IMR-90 (cell line): Measurements from ENCODE around the gene SLC4A3. TPM values are rescaled to one million over a fixed set of nuclear protein-coding genes. Genes with fewer than 3 reads are reported as not detected.

ENCODE experiments used
- ATAC-seq: fragments of 200-7000 bp; cut with Tn5 transposase; 2 replicates; pipeline ENCODE4 v1.9.1; 2020; ENCODE audit warnings: low read depth, mild to moderate bottlenecking, moderate library complexity
- BruUV-seq: library from RNA; stranded (reverse); fragments of 400-500 nt; replicated peaks from 2 replicates; lab custom pipeline; 2021; lab: Mats Ljungman, UMichigan
- CTCF ChIA-PET: fragments of 300-600 bp; formaldehyde crosslinking; extraction: SDS; loops from one replicate; lab custom pipeline; 2021; ENCODE audit warnings: antibody characterized with exemption; lab: Yijun Ruan, JAX
- POLR2A ChIA-PET: fragments of 300-600 bp; sonication (Branson Sonifier 250); formaldehyde crosslinking; loops from one replicate; lab custom pipeline; 2022; ENCODE audit warnings: antibody characterized with exemption; ENCODE audit not compliant: unreplicated experiment; lab: Charles Lee
- DNase-seq: peaks from one replicate; pipeline ENCODE4 v3.0.0; 2013
- H2AFZ ChIP-seq: replicated peaks from 2 replicates; pipeline ENCODE3; 2013; ENCODE audit warnings: low read length, mild to moderate bottlenecking; ENCODE audit not compliant: poor library complexity
- H2AK5ac ChIP-seq: 2 replicates; pipeline ENCODE4 v1.6.1; 2013; ENCODE audit warnings: low read depth, low read length, inconsistent platforms
- H2AK9ac ChIP-seq: replicated peaks from 2 replicates; pipeline ENCODE3; 2013; ENCODE audit warnings: mild to moderate bottlenecking, low read depth, low read length, moderate library complexity; ENCODE audit not compliant: poor library complexity
- H2BK120ac ChIP-seq: 2 replicates; pipeline ENCODE4 v1.6.1; 2013; ENCODE audit warnings: low read depth, low read length, inconsistent platforms
- H2BK15ac ChIP-seq: 3 replicates; pipeline ENCODE4 v1.6.1; 2013; ENCODE audit warnings: low read depth, low read length, inconsistent platforms
- H2BK20ac ChIP-seq: 2 replicates; pipeline ENCODE4 v1.6.1; 2013; ENCODE audit warnings: low read depth, mild to moderate bottlenecking, inconsistent platforms, low read length, moderate library complexity
- H2BK5ac ChIP-seq: 2 replicates; pipeline ENCODE4 v1.6.1; 2013; ENCODE audit warnings: mild to moderate bottlenecking, low read depth, low read length, inconsistent platforms; ENCODE audit not compliant: poor library complexity, severe bottlenecking
- H3K14ac ChIP-seq: replicated peaks from 2 replicates; pipeline ENCODE4 v1.6.1; 2013; ENCODE audit warnings: low read depth, low read length, inconsistent platforms
- H3K18ac ChIP-seq: 2 replicates; pipeline ENCODE4 v1.6.1; 2013; ENCODE audit warnings: low read depth, low read length, control low read depth
- H3K23ac ChIP-seq: 2 replicates; pipeline ENCODE4 v1.6.1; 2013; ENCODE audit warnings: low read depth, low read length, inconsistent platforms
- H3K27ac ChIP-seq: 2 replicates; pipeline ENCODE4 v1.5.1; 2013; ENCODE audit warnings: mild to moderate bottlenecking, control low read depth, low read length; ENCODE audit not compliant: insufficient read depth
- H3K27me3 ChIP-seq: 2 replicates; pipeline ENCODE4 v1.6.1; 2013; ENCODE audit warnings: low read length; ENCODE audit not compliant: control insufficient read depth, insufficient read depth
- H3K36me3 ChIP-seq: 2 replicates; pipeline ENCODE4 v1.6.1; 2013; ENCODE audit warnings: low read length, mixed read lengths; ENCODE audit not compliant: control insufficient read depth, insufficient read depth
- H3K4ac ChIP-seq: 2 replicates; pipeline ENCODE4 v1.6.1; 2013; ENCODE audit warnings: low read depth, low read length, inconsistent platforms
- H3K4me1 ChIP-seq: 2 replicates; pipeline ENCODE4 v1.6.1; 2013; ENCODE audit warnings: low read length, mixed read lengths; ENCODE audit not compliant: control insufficient read depth, insufficient read depth
- H3K4me2 ChIP-seq: 2 replicates; pipeline ENCODE4 v1.6.1; 2013; ENCODE audit warnings: low read depth, mild to moderate bottlenecking, control low read depth, low read length, moderate library complexity
- H3K4me3 ChIP-seq: 2 replicates; pipeline ENCODE4 v1.5.1; 2013; ENCODE audit warnings: low read depth, mild to moderate bottlenecking, control low read depth, low read length, moderate library complexity; ENCODE audit not compliant: insufficient read depth
- H3K56ac ChIP-seq: 2 replicates; pipeline ENCODE4 v1.6.1; 2013; ENCODE audit warnings: low read length, inconsistent platforms; ENCODE audit not compliant: insufficient read depth; ENCODE audit errors: extremely low read depth
- H3K79me1 ChIP-seq, 2 experiments: 2 replicates each; pipeline ENCODE4 v1.6.1; 2013; ENCODE audit warnings: low read length in 2 of 2, inconsistent platforms in 1 of 2, low read depth in 1 of 2
- H3K9ac ChIP-seq: 2 replicates; pipeline ENCODE4 v1.6.1; 2013; ENCODE audit warnings: low read depth, low read length, control low read depth
- H3K9me1 ChIP-seq: 2 replicates; pipeline ENCODE4 v1.6.1; 2013; ENCODE audit warnings: low read length, inconsistent platforms; ENCODE audit not compliant: insufficient read depth
- H3K9me3 ChIP-seq: 2 replicates; pipeline ENCODE4 v1.6.1; 2013; ENCODE audit warnings: low read length; ENCODE audit not compliant: control insufficient read depth, insufficient read depth
- H4K20me1 ChIP-seq: 2 replicates; pipeline ENCODE4 v1.6.1; 2013; ENCODE audit warnings: low read length, inconsistent platforms; ENCODE audit not compliant: insufficient read depth
- H4K5ac ChIP-seq: 2 replicates; pipeline ENCODE4 v1.6.1; 2013; ENCODE audit warnings: mild to moderate bottlenecking, low read depth, low read length, control low read depth
- H4K8ac ChIP-seq, 2 experiments: 2 replicates each; pipeline ENCODE4 v1.6.1; 2013; ENCODE audit warnings: low read depth in 2 of 2, low read length in 2 of 2, control low read depth in 1 of 2, inconsistent platforms in 1 of 2
- H4K91ac ChIP-seq: 2 replicates; pipeline ENCODE4 v1.6.1; 2013; ENCODE audit warnings: low read depth, low read length, inconsistent platforms; ENCODE audit not compliant: insufficient read depth
- POLR2A ChIP-seq: IDR thresholded peaks from 2 replicates; pipeline ENCODE4 v1.6.1; 2012; ENCODE audit warnings: mild to moderate bottlenecking, low read depth, low read length
- RAD21 ChIP-seq: IDR thresholded peaks from 2 replicates; pipeline ENCODE4 v1.6.1; 2012; ENCODE audit warnings: low read length, improper control_type of control experiment
- WGBS, 2 experiments: methylation state at CpG; one replicate each; pipeline versions ENCODE4 v1.1.5 to v1.1.7; 2013; ENCODE audit warnings: missing lambda C conversion rate in 2 of 2; ENCODE audit not compliant: insufficient read length in 1 of 2; ENCODE audit errors: extremely low coverage in 2 of 2; 5-methylcytosine and 5-hydroxymethylcytosine counted together
- dilution Hi-C: fragments of 300-500 bp; cut with HindIII; formaldehyde crosslinking; loops from one replicate; pipeline ENCODE4 v1.14.3; 2018; ENCODE audit warnings: low sequenced_read_pairs; ENCODE audit not compliant: unreplicated experiment
- in situ Hi-C: fragments of 300-500 bp; cut with MboI; formaldehyde crosslinking; loops from 3 replicates; pipeline ENCODE4 v1.14.3; 2019; ENCODE audit warnings: low sequenced_read_pairs, inconsistent platforms, mixed read lengths
- intact Hi-C: fragments of 100-400 bp; cut with micrococcal nuclease; formaldehyde crosslinking; loops from 2 replicates; pipeline ENCODE4 v1.10.0; 2022
- polyA plus RNA-seq, 3 experiments: library from polyadenylated mRNA; depleted of rRNA; stranded (reverse); fragments of >200 nt; gene quantifications; 2 replicates each; pipeline ENCODE4 v1.2.3, GENCODE V29; 2012; ENCODE audit warnings: low replicate concordance in 1 of 3
- total RNA-seq: library from RNA; depleted of rRNA; stranded (reverse); fragments of >200 nt; gene quantifications from 2 replicates; pipeline ENCODE4 v1.2.3, GENCODE V29; 2012

SLC4A3 gene
- total and polyA plus RNA-seq, 2 of the 4 experiments (the other 2 are of a cell fraction): 0.90 to 6.1 TPM

- Histone ChIP-seq H3K36me3 (no peaks in the 10 kb centered on the region; the same call in 1 of the 2 replicates), H4K20me1 (no peaks in the 10 kb centered on the region), H3K79me1 (no peaks in the 10 kb centered on the region), H3K56ac (no peak overlapping the region), H3K4me1 (peaks cover 12% of the 10 kb centered on the region), H2AK5ac (0 out of 2 replicates have a peak overlapping the region, but pooled peaks have one; percentile 50), H4K5ac (no peak overlapping the region), H3K27ac (no peak overlapping the region), H2BK5ac (no peak overlapping the region), H3K9ac (no peak overlapping the region), H4K8ac (no peak overlapping the region), H3K4ac (peak overlapping the region; percentile 33; the same call in 1 of the 2 replicates), H3K4me2 (no peak overlapping the region), H2AFZ (peak overlapping the region; percentile 74), H3K4me3 (no peak overlapping the region), H3K14ac (peak overlapping the region; percentile 48), H4K91ac (no peak overlapping the region), H3K23ac (no peak overlapping the region), H2BK120ac (peak overlapping the region; percentile 63; the same call in 1 of the 2 replicates), H3K9me1 (peaks cover 11% of the 10 kb centered on the region), H3K9me3 (no peaks in the 10 kb centered on the region), H3K18ac (no peak overlapping the region), H2BK20ac (0 out of 2 replicates have a peak overlapping the region, but pooled peaks have one; percentile 26), H3K27me3 (peaks cover 2% of the 10 kb centered on the region; the same call in 1 of the 2 replicates), H2AK9ac (peak overlapping the region; percentile 7), H2BK15ac (no peak overlapping the region)
- CTCF ChIA-PET: interaction anchor here (1.0 to 1.2 kb wide), 2 partner anchors 9 to 104 kb away, joined by 3 to 4 read pairs; no protein-coding TSS in a partner anchor
- intact Hi-C loops (loop anchor here (5.0 kb wide), 1 partner anchor 1927 kb away; the partner anchor contains the start of gene EPHA4), in situ Hi-C loops (loop anchor here (5.0 kb wide), 1 partner anchor 42 kb away; no protein-coding TSS in a partner anchor), dilution Hi-C loops (no loop called here)
- WGBS, 2 experiments: 35% methylated on average over 15 of the region's 17 CpGs; no CpG with 5 or more reads in 1 of the 2 experiments
- no peak for DNase-seq
- no TSS peak for BruUV-seq
- POLR2A ChIA-PET: interaction anchor here (0.6 kb wide), 1 partner anchor 14 kb away, joined by 8 read pairs; no protein-coding TSS in a partner anchor
- TF ChIP-seq POLR2A: no peak
- TF ChIP-seq RAD21: no peak
- no peak for ATAC-seq
Observed at GRCh38 chr2:219644801-219645480, 17.5 kb downstream of the SLC4A3 start.
